ENCODE data around the gene SPANXD. TPM values are rescaled to one million over a fixed set of nuclear protein-coding genes. Genes with fewer than 3 reads are reported as not detected.

SPANXD gene
- total and polyA plus RNA-seq, 10 of the 15 experiments (the other 5 are each of a cell fraction or from before 2014, with no cell fraction given), result not detected

DNA sequence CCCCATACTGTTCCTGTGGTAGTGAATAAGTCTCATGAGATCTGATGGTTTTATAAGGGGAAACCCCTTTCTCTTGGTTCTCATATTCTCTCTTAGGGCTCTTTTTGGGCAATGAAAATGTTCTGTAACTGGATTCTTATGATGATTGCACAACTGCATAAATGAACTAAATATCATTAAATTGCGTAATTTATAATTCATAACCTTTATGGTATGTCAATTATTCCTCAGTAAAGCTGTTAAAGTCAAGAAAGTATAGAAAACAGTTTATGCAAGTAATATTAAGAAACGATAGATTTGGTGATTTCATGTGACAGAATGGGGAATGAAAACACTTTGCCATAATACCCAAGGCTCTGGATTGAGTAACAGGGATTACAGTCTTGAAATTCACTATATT is 33.5 kb upstream of the SPANXD start:
- Histone ChIP-seq H3K4me3 (no peak overlapping the region), H2AFZ (ENCODE audit: control insufficient read depth, low read depth, low read length) (no peak overlapping the region), H4K20me1 (ENCODE audit: control insufficient read depth, insufficient read depth) (no peaks in the 10 kb centered on the region), H3K36me3 (ENCODE audit: control insufficient read depth in 2 of 2, insufficient read depth in 2 of 2, low read length in 1 of 2) (no peaks in the 10 kb centered on the region), H3K27me3 (replicated peaks in 1 of 2; ENCODE audit: control insufficient read depth in 2 of 2, insufficient read depth in 2 of 2, low read length in 1 of 2) (no peaks in the 10 kb centered on the region), H3K79me2 (ENCODE audit: control insufficient read depth, insufficient read depth, low read length) (no peaks in the 10 kb centered on the region), H3K27ac (ENCODE audit: control insufficient read depth, insufficient read depth) (no peak overlapping the region), H3K4me2 (ENCODE audit: control insufficient read depth, insufficient read depth) (no peak overlapping the region), H3K4me1 (ENCODE audit: control insufficient read depth, insufficient read depth, low read length) (no peaks in the 10 kb centered on the region), H3K9me3 (replicated peaks; ENCODE audit: control insufficient read depth, insufficient read depth, low read length) (no peaks in the 10 kb centered on the region), H3K9ac (ENCODE audit: control insufficient read depth, insufficient read depth, low read length) (no peak overlapping the region)
- intact Hi-C loops (cut with micrococcal nuclease; ENCODE audit: unreplicated experiment) (no loop called here), in situ Hi-C loops (cut with MboI) (no loop called here)
- no peak for TF ChIP-seq CBX3 (IDR thresholded peaks at IDR 0.05; ENCODE audit: borderline replicate concordance, low read depth)
- TF ChIP-seq, protein P1, sequence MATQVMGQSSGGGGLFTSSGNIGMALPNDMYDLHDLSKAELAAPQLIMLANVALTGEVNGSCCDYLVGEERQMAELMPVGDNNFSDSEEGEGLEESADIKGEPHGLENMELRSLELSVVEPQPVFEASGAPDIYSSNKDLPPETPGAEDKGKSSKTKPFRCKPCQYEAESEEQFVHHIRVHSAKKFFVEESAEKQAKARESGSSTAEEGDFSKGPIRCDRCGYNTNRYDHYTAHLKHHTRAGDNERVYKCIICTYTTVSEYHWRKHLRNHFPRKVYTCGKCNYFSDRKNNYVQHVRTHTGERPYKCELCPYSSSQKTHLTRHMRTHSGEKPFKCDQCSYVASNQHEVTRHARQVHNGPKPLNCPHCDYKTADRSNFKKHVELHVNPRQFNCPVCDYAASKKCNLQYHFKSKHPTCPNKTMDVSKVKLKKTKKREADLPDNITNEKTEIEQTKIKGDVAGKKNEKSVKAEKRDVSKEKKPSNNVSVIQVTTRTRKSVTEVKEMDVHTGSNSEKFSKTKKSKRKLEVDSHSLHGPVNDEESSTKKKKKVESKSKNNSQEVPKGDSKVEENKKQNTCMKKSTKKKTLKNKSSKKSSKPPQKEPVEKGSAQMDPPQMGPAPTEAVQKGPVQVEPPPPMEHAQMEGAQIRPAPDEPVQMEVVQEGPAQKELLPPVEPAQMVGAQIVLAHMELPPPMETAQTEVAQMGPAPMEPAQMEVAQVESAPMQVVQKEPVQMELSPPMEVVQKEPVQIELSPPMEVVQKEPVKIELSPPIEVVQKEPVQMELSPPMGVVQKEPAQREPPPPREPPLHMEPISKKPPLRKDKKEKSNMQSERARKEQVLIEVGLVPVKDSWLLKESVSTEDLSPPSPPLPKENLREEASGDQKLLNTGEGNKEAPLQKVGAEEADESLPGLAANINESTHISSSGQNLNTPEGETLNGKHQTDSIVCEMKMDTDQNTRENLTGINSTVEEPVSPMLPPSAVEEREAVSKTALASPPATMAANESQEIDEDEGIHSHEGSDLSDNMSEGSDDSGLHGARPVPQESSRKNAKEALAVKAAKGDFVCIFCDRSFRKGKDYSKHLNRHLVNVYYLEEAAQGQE (IDR thresholded peaks at IDR 0.05; ENCODE audit: low read depth, low read length), result no peak
- no peak for DNase-seq (ENCODE audit: low read depth, low spot score)
- ChIA-PET CTCF (no interaction called here), RAD21 (ENCODE audit: unreplicated experiment) (no interaction called here), SMC1A (ENCODE audit: uncharacterized antibody, unreplicated experiment) (no interaction called here), POLR2A (no interaction called here)
- no peak for ATAC-seq
- no TSS peak for BruUV-seq (replicated peaks)
- FAIRE-seq, result no peak
- WGBS (ENCODE audit: insufficient coverage, insufficient replicate concordance, low lambda C conversion rate, missing lambda C conversion rate), result 2% methylated on average over 2 of the region's 2 CpGs

DNA sequence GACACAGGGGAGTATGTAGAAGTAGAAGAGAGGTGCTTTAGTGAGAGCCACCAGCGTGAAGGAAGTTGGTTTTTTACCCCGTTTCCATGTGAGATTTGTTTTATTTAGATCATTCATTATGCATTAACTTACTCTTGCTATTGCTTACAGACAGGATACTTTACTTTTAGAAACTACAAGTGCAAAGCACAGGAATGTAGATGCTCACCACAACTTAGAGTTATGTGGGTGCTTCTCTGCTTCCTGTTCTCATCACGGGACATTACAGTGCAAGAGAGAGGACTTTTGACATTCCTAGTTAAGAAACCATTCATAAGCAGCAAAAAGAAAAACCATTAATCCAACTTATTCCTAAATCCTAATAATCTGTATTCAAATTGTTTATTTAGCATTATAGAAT is 25.6 kb upstream of the SPANXD start:
- no peak overlapping the region for H3K4me2 ChIP-seq (ENCODE audit: control insufficient read depth, insufficient read depth)
- H3K27me3 ChIP-seq (replicated peaks in 1 of 2; ENCODE audit: control insufficient read depth in 2 of 2, insufficient read depth in 2 of 2, low read length in 1 of 2), result no peaks in the 10 kb centered on the region
- H4K20me1 ChIP-seq (ENCODE audit: control insufficient read depth, insufficient read depth), result no peaks in the 10 kb centered on the region
- in situ Hi-C loops (cut with MboI), result no loop called here
- H3K36me3 ChIP-seq (ENCODE audit: control insufficient read depth in 2 of 2, insufficient read depth in 2 of 2, low read length in 1 of 2), result no peaks in the 10 kb centered on the region
- ChIA-PET SMC1A (ENCODE audit: uncharacterized antibody, unreplicated experiment) (no interaction called here), RAD21 (ENCODE audit: unreplicated experiment) (no interaction called here), CTCF (no interaction called here), POLR2A (no interaction called here)
- H3K9ac ChIP-seq (ENCODE audit: control insufficient read depth, insufficient read depth, low read length), result no peak overlapping the region
- H3K4me3 ChIP-seq, result no peak overlapping the region
- no peaks in the 10 kb centered on the region for H3K79me2 ChIP-seq (ENCODE audit: control insufficient read depth, insufficient read depth, low read length)
- ATAC-seq, result no peak
- FAIRE-seq, result no peak
- no peaks in the 10 kb centered on the region for H3K4me1 ChIP-seq (ENCODE audit: control insufficient read depth, insufficient read depth, low read length)
- H3K27ac ChIP-seq (ENCODE audit: control insufficient read depth, insufficient read depth), result no peak overlapping the region
- H3K9me3 ChIP-seq (replicated peaks; ENCODE audit: control insufficient read depth, insufficient read depth, low read length), result no peaks in the 10 kb centered on the region
- H2AFZ ChIP-seq (ENCODE audit: control insufficient read depth, low read depth, low read length), result no peak overlapping the region
- intact Hi-C loops (cut with micrococcal nuclease; ENCODE audit: unreplicated experiment), result no loop called here
- no TSS peak for BruUV-seq (replicated peaks)
- WGBS (ENCODE audit: insufficient coverage, insufficient replicate concordance, low lambda C conversion rate, missing lambda C conversion rate), result 10% methylated on average over 3 of the region's 3 CpGs
- DNase-seq (ENCODE audit: low read depth, low spot score), result no peak
- no peak for TF ChIP-seq ZBED1 (IDR thresholded peaks at IDR 0.05; ENCODE audit: borderline replicate concordance)
- TF ChIP-seq EGR1 (IDR thresholded peaks at IDR 0.05; ENCODE audit: borderline replicate concordance in 1 of 2, low read depth in 2 of 2, low read length in 2 of 2), result no peak
- no peak for TF ChIP-seq POU2F2 (IDR thresholded peaks at IDR 0.05; ENCODE audit: borderline replicate concordance, low read depth, low read length)
- no peak for TF ChIP-seq ZNF207 (IDR thresholded peaks at IDR 0.05; ENCODE audit: borderline replicate concordance)
- no peak for TF ChIP-seq RFX5 (IDR thresholded peaks at IDR 0.05; ENCODE audit: low read depth, low read length)
- TF ChIP-seq RBBP5 (conservative IDR thresholded peaks at IDR 0.05), result no peak
- TF ChIP-seq, protein P2, sequence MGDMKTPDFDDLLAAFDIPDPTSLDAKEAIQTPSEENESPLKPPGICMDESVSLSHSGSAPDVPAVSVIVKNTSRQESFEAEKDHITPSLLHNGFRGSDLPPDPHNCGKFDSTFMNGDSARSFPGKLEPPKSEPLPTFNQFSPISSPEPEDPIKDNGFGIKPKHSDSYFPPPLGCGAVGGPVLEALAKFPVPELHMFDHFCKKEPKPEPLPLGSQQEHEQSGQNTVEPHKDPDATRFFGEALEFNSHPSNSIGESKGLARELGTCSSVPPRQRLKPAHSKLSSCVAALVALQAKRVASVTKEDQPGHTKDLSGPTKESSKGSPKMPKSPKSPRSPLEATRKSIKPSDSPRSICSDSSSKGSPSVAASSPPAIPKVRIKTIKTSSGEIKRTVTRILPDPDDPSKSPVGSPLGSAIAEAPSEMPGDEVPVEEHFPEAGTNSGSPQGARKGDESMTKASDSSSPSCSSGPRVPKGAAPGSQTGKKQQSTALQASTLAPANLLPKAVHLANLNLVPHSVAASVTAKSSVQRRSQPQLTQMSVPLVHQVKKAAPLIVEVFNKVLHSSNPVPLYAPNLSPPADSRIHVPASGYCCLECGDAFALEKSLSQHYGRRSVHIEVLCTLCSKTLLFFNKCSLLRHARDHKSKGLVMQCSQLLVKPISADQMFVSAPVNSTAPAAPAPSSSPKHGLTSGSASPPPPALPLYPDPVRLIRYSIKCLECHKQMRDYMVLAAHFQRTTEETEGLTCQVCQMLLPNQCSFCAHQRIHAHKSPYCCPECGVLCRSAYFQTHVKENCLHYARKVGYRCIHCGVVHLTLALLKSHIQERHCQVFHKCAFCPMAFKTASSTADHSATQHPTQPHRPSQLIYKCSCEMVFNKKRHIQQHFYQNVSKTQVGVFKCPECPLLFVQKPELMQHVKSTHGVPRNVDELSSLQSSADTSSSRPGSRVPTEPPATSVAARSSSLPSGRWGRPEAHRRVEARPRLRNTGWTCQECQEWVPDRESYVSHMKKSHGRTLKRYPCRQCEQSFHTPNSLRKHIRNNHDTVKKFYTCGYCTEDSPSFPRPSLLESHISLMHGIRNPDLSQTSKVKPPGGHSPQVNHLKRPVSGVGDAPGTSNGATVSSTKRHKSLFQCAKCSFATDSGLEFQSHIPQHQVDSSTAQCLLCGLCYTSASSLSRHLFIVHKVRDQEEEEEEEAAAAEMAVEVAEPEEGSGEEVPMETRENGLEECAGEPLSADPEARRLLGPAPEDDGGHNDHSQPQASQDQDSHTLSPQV (IDR thresholded peaks at IDR 0.05), result no peak
- no peak for TF ChIP-seq PAX8 (IDR thresholded peaks at IDR 0.05)
- TF ChIP-seq RAD51 (IDR thresholded peaks at IDR 0.05), result no peak

Measured in GM12878 (cell line).